Endothelial cell of umbilical vein (primary cell): Measurements from ENCODE around the gene TXNRD2.

ENCODE experiments used
- EZH2 ChIP-seq: IDR thresholded peaks from 2 replicates; pipeline ENCODE4 v1.6.1; 2012; ENCODE audit warnings: borderline replicate concordance, low read depth, mild to moderate bottlenecking, moderate library complexity, low read length, inconsistent platforms; ENCODE audit not compliant: severe bottlenecking
- FOS ChIP-seq: IDR thresholded peaks from 2 replicates; pipeline ENCODE4 v1.6.1; 2011; ENCODE audit warnings: mild to moderate bottlenecking, low read length, moderate library complexity, borderline replicate concordance; ENCODE audit not compliant: insufficient read depth
- GATA2 ChIP-seq: IDR thresholded peaks from 2 replicates; pipeline ENCODE4 v1.7.0; 2011; ENCODE audit warnings: low read depth, mild to moderate bottlenecking, moderate library complexity, mixed read lengths, low read length; ENCODE audit not compliant: insufficient read length, insufficient read depth
- JUN ChIP-seq: IDR thresholded peaks from 2 replicates; pipeline ENCODE4 v1.6.1; 2011; ENCODE audit warnings: borderline replicate concordance, low read depth; ENCODE audit not compliant: insufficient read length, insufficient read depth
- MYC ChIP-seq: IDR thresholded peaks from one replicate; pipeline ENCODE4 v1.6.1; 2011; ENCODE audit warnings: mild to moderate bottlenecking, low read depth, low read length
- POLR2A ChIP-seq: IDR thresholded peaks from 2 replicates; pipeline ENCODE4 v1.6.1; 2012; ENCODE audit warnings: low read depth, mild to moderate bottlenecking, control low read depth, low read length
- POLR2AphosphoS5 ChIP-seq: IDR thresholded peaks from 2 replicates; pipeline ENCODE4 v1.6.1; 2012; ENCODE audit warnings: low read depth, mild to moderate bottlenecking, control low read depth, low read length, moderate library complexity; ENCODE audit not compliant: insufficient read depth
- TF ChIP-seq, protein P1 (sequence below), 2 donors: IDR thresholded peaks; 1 replicate in 1 of 2; 2 replicates in 1 of 2; pipeline ENCODE4 v1.5.1; 2011; ENCODE audit warnings: low read length in 2 of 2, mild to moderate bottlenecking in 2 of 2, moderate library complexity in 2 of 2, control low read depth in 1 of 2, inconsistent platforms in 1 of 2, low read depth in 1 of 2; ENCODE audit not compliant: insufficient read depth in 1 of 2; ENCODE audit errors: extremely low read depth in 1 of 2
- TF ChIP-seq, protein P2 (sequence below): IDR thresholded peaks from 2 replicates; pipeline ENCODE4 v1.6.1; 2011; ENCODE audit not compliant: insufficient read depth, insufficient read length

DNA sequence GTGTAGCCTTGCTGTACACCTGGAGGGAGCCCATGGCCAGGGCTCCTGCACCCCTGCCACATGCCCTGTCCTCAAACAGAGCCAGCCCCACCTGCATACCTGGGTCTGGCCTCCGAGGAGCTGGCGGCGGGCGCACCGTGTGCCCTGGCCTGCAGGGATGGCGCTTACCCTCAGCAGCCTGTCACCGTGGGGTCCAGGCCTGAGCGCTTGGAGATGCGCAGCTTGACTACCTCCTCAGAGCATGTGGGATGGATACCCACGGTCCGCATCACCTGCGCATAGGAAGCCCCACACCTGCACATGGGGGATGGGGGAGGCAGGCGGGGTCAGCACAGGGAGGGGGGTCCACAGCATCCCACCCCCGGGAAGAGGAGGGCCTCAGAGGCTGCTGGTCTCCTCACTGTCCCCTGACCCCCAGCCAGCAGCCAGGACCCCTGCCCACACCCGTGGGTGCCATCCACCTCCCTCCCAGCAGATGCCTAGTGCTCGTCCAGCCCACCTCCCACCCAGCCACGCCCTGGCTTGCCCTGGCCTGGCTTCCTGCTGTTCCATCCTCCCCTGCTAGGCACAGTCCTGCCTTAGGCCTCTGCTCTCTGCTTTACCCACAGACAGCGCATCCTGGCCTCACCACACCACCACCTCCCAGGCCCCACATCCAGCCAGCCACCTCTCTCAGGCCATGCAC is 64.5 kb downstream of the TXNRD2 start:
- TF ChIP-seq POLR2AphosphoS5 = no peak
- TF ChIP-seq, protein P1, sequence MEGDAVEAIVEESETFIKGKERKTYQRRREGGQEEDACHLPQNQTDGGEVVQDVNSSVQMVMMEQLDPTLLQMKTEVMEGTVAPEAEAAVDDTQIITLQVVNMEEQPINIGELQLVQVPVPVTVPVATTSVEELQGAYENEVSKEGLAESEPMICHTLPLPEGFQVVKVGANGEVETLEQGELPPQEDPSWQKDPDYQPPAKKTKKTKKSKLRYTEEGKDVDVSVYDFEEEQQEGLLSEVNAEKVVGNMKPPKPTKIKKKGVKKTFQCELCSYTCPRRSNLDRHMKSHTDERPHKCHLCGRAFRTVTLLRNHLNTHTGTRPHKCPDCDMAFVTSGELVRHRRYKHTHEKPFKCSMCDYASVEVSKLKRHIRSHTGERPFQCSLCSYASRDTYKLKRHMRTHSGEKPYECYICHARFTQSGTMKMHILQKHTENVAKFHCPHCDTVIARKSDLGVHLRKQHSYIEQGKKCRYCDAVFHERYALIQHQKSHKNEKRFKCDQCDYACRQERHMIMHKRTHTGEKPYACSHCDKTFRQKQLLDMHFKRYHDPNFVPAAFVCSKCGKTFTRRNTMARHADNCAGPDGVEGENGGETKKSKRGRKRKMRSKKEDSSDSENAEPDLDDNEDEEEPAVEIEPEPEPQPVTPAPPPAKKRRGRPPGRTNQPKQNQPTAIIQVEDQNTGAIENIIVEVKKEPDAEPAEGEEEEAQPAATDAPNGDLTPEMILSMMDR (IDR thresholded peaks at IDR 0.05; ENCODE audit: extremely low read depth in 1 of 2, insufficient read depth in 1 of 2, low read depth in 1 of 2, low read length in 2 of 2) = no peak
- peak; percentile 54 for TF ChIP-seq POLR2A
- no peak for TF ChIP-seq EZH2
- TF ChIP-seq FOS = no peak
- TF ChIP-seq JUN = no peak
- no peak for TF ChIP-seq MYC
- TF ChIP-seq, protein P2, sequence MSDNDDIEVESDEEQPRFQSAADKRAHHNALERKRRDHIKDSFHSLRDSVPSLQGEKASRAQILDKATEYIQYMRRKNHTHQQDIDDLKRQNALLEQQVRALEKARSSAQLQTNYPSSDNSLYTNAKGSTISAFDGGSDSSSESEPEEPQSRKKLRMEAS = no peak
- TF ChIP-seq GATA2 = no peak
